GM12878 (cell line): ENCODE measurements around the gene CDCA7L. TPM values are rescaled to one million over a fixed set of nuclear protein-coding genes. Genes with fewer than 3 reads are reported as not detected.

ENCODE experiments used
- ATAC-seq: fragments of 200-7000 bp; cut with Tn5 transposase; 3 replicates; pipeline ENCODE4 v1.9.1; 2020; ENCODE audit warnings: mild to moderate bottlenecking, moderate library complexity
- BruUV-seq: library from RNA; stranded (reverse); fragments of 400-500 nt; replicated peaks from 2 replicates; lab custom pipeline; 2021; lab: Mats Ljungman, UMichigan
- CTCF ChIA-PET: fragments of 300-600 bp; sonication (Branson Sonifier 250); formaldehyde crosslinking; extraction: SDS; loops from one replicate; lab custom pipeline; 2021; ENCODE audit warnings: inconsistent platforms; lab: Yijun Ruan, JAX
- POLR2A ChIA-PET: fragments of 350-600 bp; formaldehyde crosslinking; extraction: SDS; loops from one replicate; lab custom pipeline; 2021; ENCODE audit warnings: inconsistent platforms; lab: Charles Lee
- RAD21 ChIA-PET: fragments of 300-600 bp; sonication (Branson Sonifier 250); formaldehyde crosslinking; loops from one replicate; lab custom pipeline; 2023; ENCODE audit warnings: antibody characterized with exemption; ENCODE audit not compliant: unreplicated experiment; lab: Charles Lee
- SMC1A ChIA-PET: fragments of 300-600 bp; sonication (Branson Sonifier 250); formaldehyde crosslinking; loops from one replicate; lab custom pipeline; 2023; ENCODE audit not compliant: unreplicated experiment, uncharacterized antibody; lab: Charles Lee
- DNase-seq: peaks from one replicate; pipeline ENCODE4 v3.0.0-alpha.2; 2011; ENCODE audit warnings: low read depth, low spot score
- FAIRE-seq: peaks from 3 replicates; lab custom pipeline; 2011; peaks lifted over from hg19 to GRCh38; lab: Jason Lieb, UNC
- H2AFZ ChIP-seq: 2 replicates; pipeline ENCODE4 v1.6.0; 2011; ENCODE audit warnings: low read depth, low read length, control low read depth; ENCODE audit not compliant: control insufficient read depth
- H3K27ac ChIP-seq: 2 replicates; pipeline ENCODE4 v1.5.1; 2011; ENCODE audit warnings: control low read depth; ENCODE audit not compliant: control insufficient read depth, insufficient read depth
- H3K27me3 ChIP-seq, 2 experiments: replicated peaks in 1 of 2; 2 replicates each; pipeline versions ENCODE4 v1.6.0 to v1.6.1; 2011; ENCODE audit warnings: low read length in 1 of 2; ENCODE audit not compliant: control insufficient read depth in 2 of 2, insufficient read depth in 2 of 2
- H3K36me3 ChIP-seq, 2 experiments: 2 replicates each; pipeline ENCODE4 v1.5.1; 2011; ENCODE audit warnings: low read length in 1 of 2; ENCODE audit not compliant: control insufficient read depth in 2 of 2, insufficient read depth in 2 of 2
- H3K4me1 ChIP-seq: 2 replicates; pipeline ENCODE4 v1.6.1; 2011; ENCODE audit warnings: mild to moderate bottlenecking, low read length, moderate library complexity, mixed read lengths; ENCODE audit not compliant: control insufficient read depth, insufficient read depth
- H3K4me2 ChIP-seq: 2 replicates; pipeline ENCODE4 v1.6.0; 2011; ENCODE audit warnings: control low read depth; ENCODE audit not compliant: control insufficient read depth, insufficient read depth
- H3K4me3 ChIP-seq: fragments of 200-600 bp; sonication (generic); 2 replicates; pipeline ENCODE4 v1.5.1; 2016
- H3K79me2 ChIP-seq: 2 replicates; pipeline ENCODE4 v1.6.0; 2011; ENCODE audit warnings: low read length; ENCODE audit not compliant: control insufficient read depth, insufficient read depth
- H3K9ac ChIP-seq: 2 replicates; pipeline ENCODE4 v1.8.0; 2011; ENCODE audit warnings: low read length, control low read depth, mixed read lengths; ENCODE audit not compliant: control insufficient read depth, insufficient read depth
- H3K9me3 ChIP-seq: replicated peaks from 3 replicates; pipeline ENCODE4 v1.5.1; 2011; ENCODE audit warnings: mild to moderate bottlenecking, low read length; ENCODE audit not compliant: control insufficient read depth, insufficient read depth
- H4K20me1 ChIP-seq: 2 replicates; pipeline ENCODE4 v1.6.0; 2011; ENCODE audit not compliant: control insufficient read depth, insufficient read depth
- BHLHE40 ChIP-seq, 2 experiments: fragments of 450-650 bp in 1 of 2; IDR thresholded peaks; 2 replicates each; pipeline ENCODE4 v1.6.1; 2011 to 2017; ENCODE audit warnings: low read depth in 2 of 2, borderline replicate concordance in 1 of 2, improper control_type of control experiment in 1 of 2, low read length in 1 of 2, mild to moderate bottlenecking in 1 of 2
- CBX3 ChIP-seq: fragments of 200-600 bp; sonication (generic); IDR thresholded peaks from 2 replicates; pipeline ENCODE4 v1.6.1; 2016; ENCODE audit warnings: low read depth, borderline replicate concordance
- CUX1 ChIP-seq: IDR thresholded peaks from 2 replicates; pipeline ENCODE4 v1.6.1; 2012; ENCODE audit warnings: improper control_type of control experiment, low read depth, low read length; ENCODE audit not compliant: insufficient replicate concordance
- FOXM1 ChIP-seq: IDR thresholded peaks from 2 replicates; pipeline ENCODE4 v1.6.1; 2012; ENCODE audit warnings: low read depth, mild to moderate bottlenecking, inconsistent platforms, low read length, moderate library complexity
- MTA2 ChIP-seq: fragments of 450-650 bp; IDR thresholded peaks from 2 replicates; pipeline ENCODE4 v1.6.1; 2016; ENCODE audit warnings: low read depth, mild to moderate bottlenecking, moderate library complexity
- MTA3 ChIP-seq: IDR thresholded peaks from 2 replicates; pipeline ENCODE4 v1.6.1; 2012; ENCODE audit warnings: low read length, inconsistent platforms, borderline replicate concordance
- RFX5 ChIP-seq: IDR thresholded peaks from 2 replicates; pipeline ENCODE4 v1.6.1; 2011; ENCODE audit warnings: low read depth, low read length, improper control_type of control experiment
- ZBTB33 ChIP-seq: fragments of 450-650 bp; IDR thresholded peaks from 2 replicates; pipeline ENCODE4 v1.6.1; 2017; ENCODE audit warnings: mild to moderate bottlenecking
- ZZZ3 ChIP-seq: IDR thresholded peaks from 2 replicates; pipeline ENCODE4 v1.6.1; 2011; ENCODE audit warnings: low read depth; ENCODE audit not compliant: control insufficient read depth, insufficient read length
- WGBS: methylation state at CpG from one replicate; pipeline ENCODE4 v1.1.6; 2016; ENCODE audit warnings: low lambda C conversion rate; ENCODE audit not compliant: insufficient replicate concordance, insufficient coverage; ENCODE audit errors: missing lambda C conversion rate; 5-methylcytosine and 5-hydroxymethylcytosine counted together
- in situ Hi-C: fragments of 300-500 bp; cut with MboI; formaldehyde crosslinking; loops from 9 replicates; pipeline ENCODE4 v1.14.3; 2018; ENCODE audit warnings: mixed read lengths
- intact Hi-C: fragments of 100-400 bp; cut with micrococcal nuclease; formaldehyde crosslinking; loops from one replicate; pipeline ENCODE4 v1.14.2; 2022; ENCODE audit not compliant: unreplicated experiment
- polyA plus RNA-seq, 11 experiments: library from polyadenylated mRNA; depleted of rRNA in 4 of 11; unstranded in 6 of 11; stranded (reverse) in 5 of 11; fragments of >200 nt; fragmentation: Nextera tagmentation in 4 of 11; fragmentation: Illumina TruSeq in 1 of 11; extraction: Ambion mirVana in 4 of 11; extraction: Trizol in 1 of 11; gene quantifications; 1 replicate in 1 of 11; 2 replicates in 10 of 11; pipeline versions ENCODE4 v1.2.1 to v1.2.3, GENCODE V29; 2011 to 2016; ENCODE audit warnings: inconsistent platforms in 2 of 11, missing spikeins in 2 of 11, low read depth in 1 of 11
- total RNA-seq, 4 experiments: library from RNA; depleted of rRNA in 3 of 4; stranded (reverse); fragments of >200 nt in 3 of 4; fragmentation: Illumina TruSeq in 1 of 4; extraction: Trizol in 1 of 4; gene quantifications; 2 replicates each; pipeline versions ENCODE4 v1.2.1 to v1.2.3, GENCODE V29; 2013 to 2021
- TF ChIP-seq, protein P1 (sequence below): IDR thresholded peaks from 2 replicates; pipeline ENCODE4 v1.6.1; 2012; ENCODE audit warnings: low read length, inconsistent platforms

CDCA7L gene
- total and polyA plus RNA-seq, 10 of the 15 experiments (the other 5 are each of a cell fraction or from before 2014, with no cell fraction given) = 30.3 to 92.2 (median 68.5) TPM

- TF ChIP-seq CUX1 (no peak), RFX5 (no peak)
Observed at GRCh38 chr7:21953781-21954180, 8.1 kb upstream of the CDCA7L start (continued).

- DNase-seq (no peak), ATAC-seq (no peak), FAIRE-seq (no peak)
- Histone ChIP-seq H3K4me2 (0 out of 2 replicates have a peak overlapping the region, but pooled peaks have one; percentile 17), H4K20me1 (no peaks in the 10 kb centered on the region), H3K27me3 (no peaks in the 10 kb centered on the region), H3K36me3 (no peaks in the 10 kb centered on the region), H3K27ac (no peak overlapping the region), H3K9me3 (no peaks in the 10 kb centered on the region), H3K9ac (no peak overlapping the region), H3K4me3 (no peak overlapping the region), H2AFZ (no peak overlapping the region), H3K79me2 (peaks cover 3% of the 10 kb centered on the region; the same call in 1 of the 2 replicates), H3K4me1 (peaks cover 26% of the 10 kb centered on the region)
- CTCF ChIA-PET = interaction anchor here (0.6 to 1.9 kb wide), 4 partner anchors 14 to 160 kb away, joined by 3 to 5 read pairs (median 4); no protein-coding TSS in a partner anchor
- intact Hi-C loops = loop anchor here (10.0 kb wide), 2 partner anchors 496 to 594 kb away; no protein-coding TSS in a partner anchor
- BruUV-seq = no TSS peak
- POLR2A ChIA-PET = interaction anchor here (1.4 to 1.8 kb wide), 2 partner anchors 10 to 17 kb away, joined by 4 to 5 read pairs; no protein-coding TSS in a partner anchor
- in situ Hi-C loops = loop anchor here (10.0 to 25.0 kb wide), 3 partner anchors 594 to 1712 kb away; partner anchors contain the start of gene HYCC1
- SMC1A ChIA-PET = interaction anchor here (0.6 to 9.9 kb wide), 8 partner anchors 10 to 994 kb away, joined by 3 to 96 read pairs (median 3); no protein-coding TSS in a partner anchor
- 37% methylated on average over 8 of the region's 8 CpGs for WGBS
- RAD21 ChIA-PET = interaction anchor here (1.5 to 1.9 kb wide), 3 partner anchors 9 to 50 kb away, joined by 3 to 9 read pairs (median 4); no protein-coding TSS in a partner anchor
- no peak for TF ChIP-seq BHLHE40 (IDR thresholded peaks at IDR 0.05; ENCODE audit: borderline replicate concordance in 1 of 2, low read depth in 2 of 2, low read length in 1 of 2)
- TF ChIP-seq CBX3 = no peak
- TF ChIP-seq, protein P1, sequence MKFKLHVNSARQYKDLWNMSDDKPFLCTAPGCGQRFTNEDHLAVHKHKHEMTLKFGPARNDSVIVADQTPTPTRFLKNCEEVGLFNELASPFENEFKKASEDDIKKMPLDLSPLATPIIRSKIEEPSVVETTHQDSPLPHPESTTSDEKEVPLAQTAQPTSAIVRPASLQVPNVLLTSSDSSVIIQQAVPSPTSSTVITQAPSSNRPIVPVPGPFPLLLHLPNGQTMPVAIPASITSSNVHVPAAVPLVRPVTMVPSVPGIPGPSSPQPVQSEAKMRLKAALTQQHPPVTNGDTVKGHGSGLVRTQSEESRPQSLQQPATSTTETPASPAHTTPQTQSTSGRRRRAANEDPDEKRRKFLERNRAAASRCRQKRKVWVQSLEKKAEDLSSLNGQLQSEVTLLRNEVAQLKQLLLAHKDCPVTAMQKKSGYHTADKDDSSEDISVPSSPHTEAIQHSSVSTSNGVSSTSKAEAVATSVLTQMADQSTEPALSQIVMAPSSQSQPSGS = no peak
- TF ChIP-seq MTA3 = no peak
- TF ChIP-seq RFX5 = no peak
- no peak for TF ChIP-seq FOXM1
- no peak for TF ChIP-seq ZZZ3
- no peak for TF ChIP-seq ZBTB33
- TF ChIP-seq MTA2 = no peak
Observed at GRCh38 chr7:21948887-21949540, 3.3 kb upstream of the CDCA7L start.
